Measurements from ENCODE around the gene ZNF644.
"Not testable (repeated sequence)": the region's sequence is repeated elsewhere in the genome, so short reads cannot be mapped to it uniquely, and the experiment has no call there.

The ZNF644 gene

GRCh38 chr1:90925928-90926869, 95.6 kb downstream of the ZNF644 start:
- DNase-seq: no peak

GRCh38 chr1:90924982-90925381, 96.9 kb downstream of the ZNF644 start:
- DNase-seq: no peak

- no peak for DNase-seq
These were observed 98.8 kb downstream of the ZNF644 start for GRCh38 chr1:90922996-90923395.

- DNase-seq: no peak
These were observed 99.6 kb downstream of the ZNF644 start for GRCh38 chr1:90922202-90922601.

GRCh38 chr1:90919900-90920299, 101.9 kb downstream of the ZNF644 start:
- DNase-seq: no peak

- no peak for DNase-seq
These were observed 102.6 kb downstream of the ZNF644 start for GRCh38 chr1:90919190-90919719.

GRCh38 chr1:90911353-90911752, 110.5 kb downstream of the ZNF644 start:
- DNase-seq: no peak

GRCh38 chr1:90902672-90903071, 119.2 kb downstream of the ZNF644 start:
- no peak for DNase-seq

GRCh38 chr1:90899263-90899662, 122.6 kb downstream of the ZNF644 start:
- DNase-seq: no peak

- not testable (repeated sequence) for DNase-seq
These were observed 128.2 kb downstream of the ZNF644 start for GRCh38 chr1:90893679-90894078.

GRCh38 chr1:90892884-90893283, 129.0 kb downstream of the ZNF644 start:
- DNase-seq: not testable (repeated sequence)

GRCh38 chr1:90892196-90892595, 129.6 kb downstream of the ZNF644 start:
- not testable (repeated sequence) for DNase-seq

GRCh38 chr1:90891756-90892155, 130.1 kb downstream of the ZNF644 start:
- DNase-seq: not testable (repeated sequence)

- no peak for DNase-seq
These were observed 139.6 kb downstream of the ZNF644 start for GRCh38 chr1:90882221-90882620.

- DNase-seq: no peak
These were observed 140.8 kb downstream of the ZNF644 start for GRCh38 chr1:90881034-90881433.

- DNase-seq: no peak
These were observed 142.6 kb downstream of the ZNF644 start for GRCh38 chr1:90879281-90879680.

GRCh38 chr1:90876101-90876500, 145.7 kb downstream of the ZNF644 start:
- DNase-seq: no peak
